ENCODE measurements around the gene RGL1.

The RGL1 gene

GRCh38 chr1:183842795-183843144, 37.9 kb downstream of the RGL1 start:
- TF ChIP-seq CTCF (IDR thresholded peaks at IDR 0.05; ENCODE audit: low read depth, low read length) = no peak
- peak overlapping the region; percentile 1; the same call in 1 of the 2 replicates for H3K4me3 ChIP-seq (ENCODE audit: low read depth, low read length)

GRCh38 chr1:183844806-183845205, 39.9 kb downstream of the RGL1 start:
- no peak for TF ChIP-seq CTCF (IDR thresholded peaks at IDR 0.05; ENCODE audit: low read depth, low read length)
- H3K4me3 ChIP-seq (ENCODE audit: low read depth, low read length) = no peak overlapping the region

GRCh38 chr1:183845681-183846080, 40.8 kb downstream of the RGL1 start:
- no peak for TF ChIP-seq CTCF (IDR thresholded peaks at IDR 0.05; ENCODE audit: low read depth, low read length)
- H3K4me3 ChIP-seq (ENCODE audit: low read depth, low read length) = no peak overlapping the region

- TF ChIP-seq CTCF (IDR thresholded peaks at IDR 0.05; ENCODE audit: low read depth, low read length) = no peak
- H3K4me3 ChIP-seq (ENCODE audit: low read depth, low read length) = no peak overlapping the region
Measured at GRCh38 chr1:183847641-183848040, 42.7 kb downstream of the RGL1 start.

GRCh38 chr1:183850852-183851251, 45.9 kb downstream of the RGL1 start:
- no peak for TF ChIP-seq CTCF (IDR thresholded peaks at IDR 0.05; ENCODE audit: low read depth, low read length)
- H3K4me3 ChIP-seq (ENCODE audit: low read depth, low read length) = no peak overlapping the region

GRCh38 chr1:183859119-183859518, 54.2 kb downstream of the RGL1 start:
- TF ChIP-seq CTCF (IDR thresholded peaks at IDR 0.05; ENCODE audit: low read depth, low read length) = no peak
- no peak overlapping the region for H3K4me3 ChIP-seq (ENCODE audit: low read depth, low read length)

- H3K4me3 ChIP-seq (ENCODE audit: low read depth, low read length) = no peak overlapping the region
- TF ChIP-seq CTCF (IDR thresholded peaks at IDR 0.05; ENCODE audit: low read depth, low read length) = no peak
Measured at GRCh38 chr1:183859831-183860230, 54.9 kb downstream of the RGL1 start.

All from WI38 (cell line).